SK-N-SH (cell line): Measurements from ENCODE around the gene FERMT2. TPM values are rescaled to one million over a fixed set of nuclear protein-coding genes. Genes with fewer than 3 reads are reported as not detected.

Source experiments
- CTCF ChIA-PET: fragments of 300-600, 350-600 bp; formaldehyde crosslinking; extraction: SDS; loops from one replicate; lab custom pipeline; 2021; lab: Yijun Ruan, JAX
- POLR2A ChIA-PET: fragments of 350-600 bp; sonication (Branson Sonifier 250); formaldehyde crosslinking; extraction: SDS; loops from one replicate; lab custom pipeline; 2020; ENCODE audit warnings: antibody characterized with exemption, inconsistent platforms; lab: Yijun Ruan, JAX
- DNase-seq: peaks from one replicate; pipeline ENCODE4 v3.0.0; 2012
- H2AFZ ChIP-seq: fragments of 200-600 bp; sonication (generic); 2 replicates; pipeline ENCODE4 v1.8.1; 2016; ENCODE audit warnings: antibody characterized with exemption, mild to moderate bottlenecking, low read depth
- H3F3A ChIP-seq: fragments of 200-600 bp; sonication (generic); replicated peaks from 2 replicates; pipeline ENCODE3; 2016; ENCODE audit warnings: antibody characterized with exemption, mild to moderate bottlenecking; ENCODE audit not compliant: insufficient read depth
- H3K27ac ChIP-seq, 2 experiments: fragments of 200-500 bp in 1 of 2; fragments of 200-600 bp in 1 of 2; sonication (Bioruptor generic) in 1 of 2; sonication (generic), shearing (Covaris generic) in 1 of 2; 2 replicates each; pipeline versions ENCODE4 v1.5.1 to v1.6.1; 2014 to 2016; ENCODE audit warnings: low read depth in 2 of 2, inconsistent platforms in 1 of 2, low read length in 1 of 2, mild to moderate bottlenecking in 1 of 2, mixed read lengths in 1 of 2
- H3K27me3 ChIP-seq: fragments of 200-600 bp; sonication (generic), shearing (Covaris generic); 2 replicates; pipeline ENCODE4 v1.6.1; 2016; ENCODE audit warnings: mixed run types; ENCODE audit not compliant: insufficient read depth
- H3K36me3 ChIP-seq, 2 experiments: fragments of 200-500 bp in 1 of 2; fragments of 200-600 bp in 1 of 2; sonication (Bioruptor generic) in 1 of 2; sonication (generic) in 1 of 2; replicated peaks in 1 of 2; 2 replicates each; pipeline versions ENCODE3 to v1.5.1; 2014 to 2016; ENCODE audit warnings: low read length in 1 of 2, mild to moderate bottlenecking in 1 of 2; ENCODE audit not compliant: insufficient read depth in 2 of 2, control insufficient read depth in 1 of 2
- H3K4me1 ChIP-seq, 2 experiments: fragments of 200-500 bp in 1 of 2; fragments of 200-600 bp in 1 of 2; sonication (Bioruptor generic) in 1 of 2; sonication (generic), shearing (Covaris generic) in 1 of 2; 2 replicates each; pipeline versions ENCODE4 v1.5.1 to v1.6.1; 2014 to 2016; ENCODE audit warnings: low read depth in 1 of 2, low read length in 1 of 2, mixed run types in 1 of 2; ENCODE audit not compliant: insufficient read depth in 2 of 2, control insufficient read depth in 1 of 2
- H3K4me2 ChIP-seq: fragments of 200-600 bp; sonication (generic), shearing (Covaris generic); 2 replicates; pipeline ENCODE4 v1.6.1; 2017; ENCODE audit warnings: mixed run types
- H3K4me3 ChIP-seq, 2 experiments: fragments of 200-500 bp in 1 of 2; fragments of 200-600 bp in 1 of 2; sonication (Bioruptor generic) in 1 of 2; sonication (generic), shearing (Covaris generic) in 1 of 2; 2 replicates each; pipeline versions ENCODE4 v1.5.1 to v1.8.1; 2014 to 2016; ENCODE audit warnings: low read depth in 2 of 2, inconsistent platforms in 1 of 2, low read length in 1 of 2, mild to moderate bottlenecking in 1 of 2, mixed read lengths in 1 of 2, moderate library complexity in 1 of 2
- H3K79me2 ChIP-seq: fragments of 200-600 bp; sonication (generic); 2 replicates; pipeline ENCODE4 v1.8.1; 2017; ENCODE audit warnings: mild to moderate bottlenecking; ENCODE audit not compliant: insufficient read depth
- H3K9ac ChIP-seq: fragments of 200-600 bp; sonication (generic); 2 replicates; pipeline ENCODE4 v1.6.1; 2017; ENCODE audit warnings: mixed run types
- H3K9me2 ChIP-seq: fragments of 200-600 bp; sonication (generic); 2 replicates; pipeline ENCODE4 v1.6.1; 2017; ENCODE audit warnings: mixed run types
- H3K9me3 ChIP-seq: fragments of 200-600 bp; sonication (generic); 2 replicates; pipeline ENCODE4 v1.6.1; 2017; ENCODE audit warnings: mixed run types, mild to moderate bottlenecking, moderate library complexity
- H4K20me1 ChIP-seq: fragments of 200-600 bp; sonication (generic); 2 replicates; pipeline ENCODE4 v1.6.1; 2017; ENCODE audit warnings: mild to moderate bottlenecking, mixed run types; ENCODE audit not compliant: insufficient read depth
- CHD2 ChIP-seq: fragments of 150-350 bp; IDR thresholded peaks from 2 replicates; pipeline ENCODE4 v1.6.1; 2018; ENCODE audit warnings: low read length; ENCODE audit not compliant: partially characterized antibody
- EZH2phosphoT487 ChIP-seq: fragments of 200-600 bp; sonication (generic); IDR thresholded peaks from 2 replicates; pipeline ENCODE4 v1.6.1; 2017; ENCODE audit warnings: low read depth, mixed run types, mild to moderate bottlenecking, antibody characterized with exemption, moderate library complexity, borderline replicate concordance
- FOSL2 ChIP-seq: IDR thresholded peaks from 2 replicates; pipeline ENCODE4 v1.4.0; 2012; ENCODE audit warnings: low read depth, mild to moderate bottlenecking, moderate library complexity, borderline replicate concordance
- FOXJ3 ChIP-seq: sonication (generic); formaldehyde crosslinking; IDR thresholded peaks from 2 replicates; pipeline ENCODE4 v1.5.1; 2020; ENCODE audit warnings: mild to moderate bottlenecking, missing genetic modification reagents
- FOXM1 ChIP-seq: IDR thresholded peaks from 2 replicates; pipeline ENCODE4 v1.4.0; 2012; ENCODE audit warnings: low read depth, mild to moderate bottlenecking
- GATA2 ChIP-seq: sonication (generic); formaldehyde crosslinking; IDR thresholded peaks from 2 replicates; pipeline ENCODE4 v1.5.0; 2020; ENCODE audit warnings: mild to moderate bottlenecking, missing genetic modification reagents
- MEF2A ChIP-seq: IDR thresholded peaks from 2 replicates; pipeline ENCODE4 v1.4.0; 2012; ENCODE audit warnings: low read depth, borderline replicate concordance
- NFIC ChIP-seq: IDR thresholded peaks from 2 replicates; pipeline ENCODE4 v1.4.0; 2012; ENCODE audit warnings: borderline replicate concordance
- POLR2AphosphoS5 ChIP-seq: IDR thresholded peaks from 2 replicates; pipeline ENCODE4 v1.6.1; 2012; ENCODE audit warnings: low read depth, low read length
- RCOR1 ChIP-seq: fragments of 150-350 bp; IDR thresholded peaks from 2 replicates; pipeline ENCODE4 v1.6.1; 2017; ENCODE audit warnings: antibody characterized with exemption, low read length
- WGBS: methylation state at CpG from one replicate; pipeline ENCODE4 v1.1.6; 2017; ENCODE audit warnings: low lambda C conversion rate; 5-methylcytosine and 5-hydroxymethylcytosine counted together
- polyA plus RNA-seq, 3 experiments: library from polyadenylated mRNA; depleted of rRNA; stranded (reverse); fragments of >200 nt; gene quantifications; 2 replicates each; pipeline ENCODE4 v1.2.3, GENCODE V29; 2012
- TF ChIP-seq, protein P1 (sequence below): fragments of 150-350 bp; IDR thresholded peaks from 2 replicates; pipeline ENCODE4 v1.6.1; 2017; ENCODE audit warnings: antibody characterized with exemption, low read length, low read depth, borderline replicate concordance
- TF ChIP-seq, protein P2 (sequence below): IDR thresholded peaks from 2 replicates; pipeline ENCODE4; 2012

Gene FERMT2
- polyA plus RNA-seq, 1 of the 3 experiments (the other 2 are of a cell fraction): 40.1 TPM

DNA sequence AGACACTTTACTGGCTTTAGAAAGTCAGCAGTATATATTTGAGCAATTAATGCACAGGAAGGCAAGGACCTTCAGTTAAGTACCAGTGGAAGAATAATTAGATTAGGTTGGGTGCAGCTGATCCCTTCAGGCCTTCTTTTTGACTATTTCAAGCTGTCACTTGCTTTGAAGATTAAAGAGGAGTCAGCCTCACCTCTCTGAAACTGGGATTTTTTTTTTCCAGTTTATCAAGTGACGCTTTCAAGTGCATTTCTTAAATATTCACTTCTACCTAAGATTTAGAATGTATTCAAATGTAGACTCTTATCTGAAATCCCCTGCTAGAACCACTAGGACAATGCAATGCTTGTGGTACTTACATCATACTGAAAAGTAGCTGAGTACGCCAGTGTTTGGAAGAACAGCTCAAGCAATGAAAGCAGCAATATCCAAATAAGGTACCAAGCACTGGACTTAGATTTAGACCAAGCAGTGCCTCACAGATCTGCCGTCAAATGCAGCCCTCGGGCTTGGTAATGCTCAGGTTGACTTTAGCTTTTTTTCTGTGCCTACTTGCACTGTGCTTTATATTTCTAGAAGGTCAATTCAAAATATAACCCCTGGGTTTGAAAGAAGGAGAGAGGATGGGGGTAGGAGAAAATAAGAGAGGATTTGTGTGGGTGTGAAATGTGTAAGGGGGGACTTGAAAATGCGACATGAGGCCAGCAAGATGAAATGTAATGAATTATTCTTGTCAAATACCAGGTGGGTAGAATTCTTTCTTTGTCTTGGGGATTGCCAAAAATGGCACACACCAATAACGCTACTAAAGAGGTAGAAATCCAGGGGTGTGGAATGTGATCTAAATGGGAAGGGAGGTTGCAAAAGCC, 3.7 kb upstream of the FERMT2 start:
- no peak for DNase-seq
- CTCF ChIA-PET: interaction anchor here (1.1 kb wide), 1 partner anchor 146 kb away, joined by 3 read pairs; no protein-coding TSS in a partner anchor
- Histone ChIP-seq H3F3A (peaks cover 3% of the 10 kb centered on the region), H3K4me3 (no peak overlapping the region), H3K4me2 (no peak overlapping the region), H3K36me3 (no peaks in the 10 kb centered on the region), H2AFZ (no peak overlapping the region), H4K20me1 (peaks cover 5% of the 10 kb centered on the region), H3K9me2 (no peaks in the 10 kb centered on the region), H3K9me3 (no peaks in the 10 kb centered on the region), H3K4me1 (peaks cover 8 to 9% of the 10 kb centered on the region in 2 experiments; a peak in 3 of 4 replicates), H3K27ac (no peak overlapping the region), H3K79me2 (peaks cover 23% of the 10 kb centered on the region), H3K27me3 (no peaks in the 10 kb centered on the region), H3K9ac (no peak overlapping the region)
- TF ChIP-seq, protein P1, sequence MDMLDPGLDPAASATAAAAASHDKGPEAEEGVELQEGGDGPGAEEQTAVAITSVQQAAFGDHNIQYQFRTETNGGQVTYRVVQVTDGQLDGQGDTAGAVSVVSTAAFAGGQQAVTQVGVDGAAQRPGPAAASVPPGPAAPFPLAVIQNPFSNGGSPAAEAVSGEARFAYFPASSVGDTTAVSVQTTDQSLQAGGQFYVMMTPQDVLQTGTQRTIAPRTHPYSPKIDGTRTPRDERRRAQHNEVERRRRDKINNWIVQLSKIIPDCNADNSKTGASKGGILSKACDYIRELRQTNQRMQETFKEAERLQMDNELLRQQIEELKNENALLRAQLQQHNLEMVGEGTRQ: no peak
- no peak for TF ChIP-seq POLR2AphosphoS5
- no peak for TF ChIP-seq EZH2phosphoT487
- TF ChIP-seq FOSL2: no peak
- TF ChIP-seq RCOR1: no peak
- TF ChIP-seq FOXM1: no peak
- TF ChIP-seq CHD2: no peak
- TF ChIP-seq GATA2 (CRISPR knock-in tag): no peak
- TF ChIP-seq NFIC: no peak
- TF ChIP-seq, protein P2, sequence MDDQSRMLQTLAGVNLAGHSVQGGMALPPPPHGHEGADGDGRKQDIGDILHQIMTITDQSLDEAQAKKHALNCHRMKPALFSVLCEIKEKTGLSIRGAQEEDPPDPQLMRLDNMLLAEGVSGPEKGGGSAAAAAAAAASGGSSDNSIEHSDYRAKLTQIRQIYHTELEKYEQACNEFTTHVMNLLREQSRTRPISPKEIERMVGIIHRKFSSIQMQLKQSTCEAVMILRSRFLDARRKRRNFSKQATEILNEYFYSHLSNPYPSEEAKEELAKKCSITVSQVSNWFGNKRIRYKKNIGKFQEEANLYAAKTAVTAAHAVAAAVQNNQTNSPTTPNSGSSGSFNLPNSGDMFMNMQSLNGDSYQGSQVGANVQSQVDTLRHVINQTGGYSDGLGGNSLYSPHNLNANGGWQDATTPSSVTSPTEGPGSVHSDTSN: no peak
- TF ChIP-seq MEF2A: no peak
- TF ChIP-seq FOXJ3 (CRISPR knock-in tag): no peak
- WGBS: 95% methylated on average over 6 of the region's 6 CpGs
- POLR2A ChIA-PET: interaction anchor here (0.6 kb wide), 1 partner anchor 291 kb away, joined by 4 read pairs; no protein-coding TSS in a partner anchor
